ENCODE data around the gene MOB3C. TPM values are rescaled to one million over a fixed set of nuclear protein-coding genes. Genes with fewer than 3 reads are reported as not detected.

MOB3C gene
- total and polyA plus RNA-seq, 2 of the 4 experiments (the other 2 are of a cell fraction), result 7.3 to 9.0 TPM

GRCh38 chr1:46656643-46657042 lies 40.0 kb upstream of the MOB3C start:
- Histone ChIP-seq H2BK5ac (ENCODE audit: low read depth, low read length, poor library complexity, severe bottlenecking) (no peak overlapping the region), H2BK120ac (ENCODE audit: low read depth, low read length) (no peak overlapping the region), H3K36me3 (ENCODE audit: control insufficient read depth, insufficient read depth, low read length) (0 out of 2 replicates have a peak, but pooled peaks cover 12% of the 10 kb centered on the region), H4K91ac (ENCODE audit: insufficient read depth, low read depth, low read length) (no peak overlapping the region), H3K14ac (replicated peaks; ENCODE audit: low read depth, low read length) (no peak overlapping the region), H3K27me3 (ENCODE audit: control insufficient read depth, insufficient read depth, low read length) (no peaks in the 10 kb centered on the region), H3K9me1 (ENCODE audit: insufficient read depth, low read length) (no peaks in the 10 kb centered on the region), H3K4ac (ENCODE audit: low read depth, low read length) (no peak overlapping the region), H2BK15ac (ENCODE audit: low read depth, low read length) (no peak overlapping the region), H4K8ac (ENCODE audit: low read depth in 2 of 2, low read length in 2 of 2) (no peak overlapping the region), H2AFZ (replicated peaks; ENCODE audit: low read length, poor library complexity) (no peak overlapping the region), H3K79me1 (ENCODE audit: low read depth in 1 of 2, low read length in 2 of 2) (peaks cover 2 to 3% of the 10 kb centered on the region in 2 experiments; a peak in 1 of 4 replicates), H3K18ac (ENCODE audit: low read depth, low read length) (no peak overlapping the region), H3K4me1 (ENCODE audit: control insufficient read depth, insufficient read depth, low read length) (peaks cover 3% of the 10 kb centered on the region; the same call in 1 of the 2 replicates), H4K20me1 (ENCODE audit: insufficient read depth, low read length) (no peaks in the 10 kb centered on the region), H4K5ac (ENCODE audit: low read depth, low read length) (no peak overlapping the region), H3K27ac (ENCODE audit: insufficient read depth, low read length) (no peak overlapping the region), H3K4me3 (ENCODE audit: insufficient read depth, low read depth, low read length) (no peak overlapping the region), H2AK5ac (ENCODE audit: low read depth, low read length) (no peak overlapping the region), H2BK20ac (ENCODE audit: low read depth, low read length) (no peak overlapping the region), H3K23ac (ENCODE audit: low read depth, low read length) (no peak overlapping the region), H2AK9ac (replicated peaks; ENCODE audit: low read depth, low read length, poor library complexity) (no peak overlapping the region), H3K4me2 (ENCODE audit: low read depth, low read length) (no peak overlapping the region), H3K56ac (ENCODE audit: extremely low read depth, insufficient read depth, low read length) (no peak overlapping the region), H3K9ac (ENCODE audit: low read depth, low read length) (no peak overlapping the region), H3K9me3 (ENCODE audit: control insufficient read depth, insufficient read depth, low read length) (no peaks in the 10 kb centered on the region)
- no peak for ATAC-seq (ENCODE audit: low read depth)
- no CpG with 5 or more reads among the region's 2 CpGs for WGBS, 2 experiments (ENCODE audit: extremely low coverage in 2 of 2, insufficient read length in 1 of 2)
- dilution Hi-C loops (cut with HindIII; ENCODE audit: low sequenced_read_pairs, unreplicated experiment), result no loop called here
- in situ Hi-C loops (cut with MboI; ENCODE audit: low sequenced_read_pairs), result no loop called here
- DNase-seq, result no peak
- intact Hi-C loops (cut with micrococcal nuclease), result no loop called here
- ChIA-PET POLR2A (ENCODE audit: unreplicated experiment) (no interaction called here), CTCF (no interaction called here)
- TF ChIP-seq MAFK (IDR thresholded peaks at IDR 0.05; ENCODE audit: low read depth, low read length) (no peak), RCOR1 (IDR thresholded peaks at IDR 0.05; ENCODE audit: insufficient replicate concordance, low read length) (no peak), CHD1 (IDR thresholded peaks at IDR 0.05; ENCODE audit: low read depth, low read length) (no peak), RFX5 (IDR thresholded peaks at IDR 0.05; ENCODE audit: low read depth, low read length) (no peak), RAD21 (IDR thresholded peaks at IDR 0.05; ENCODE audit: low read length) (no peak), ELK1 (IDR thresholded peaks at IDR 0.05; ENCODE audit: borderline replicate concordance, low read depth, low read length) (no peak), USF2 (IDR thresholded peaks at IDR 0.05; ENCODE audit: low read depth, low read length) (no peak)
- no TSS peak for BruUV-seq (replicated peaks)

Data from IMR-90 (cell line).